ENCODE measurements around the gene PGS1. TPM values are rescaled to one million over a fixed set of nuclear protein-coding genes. Genes with fewer than 3 reads are reported as not detected.

The PGS1 gene
- total RNA-seq, 1 donor from 2014 or later: 85.5 TPM

DNA sequence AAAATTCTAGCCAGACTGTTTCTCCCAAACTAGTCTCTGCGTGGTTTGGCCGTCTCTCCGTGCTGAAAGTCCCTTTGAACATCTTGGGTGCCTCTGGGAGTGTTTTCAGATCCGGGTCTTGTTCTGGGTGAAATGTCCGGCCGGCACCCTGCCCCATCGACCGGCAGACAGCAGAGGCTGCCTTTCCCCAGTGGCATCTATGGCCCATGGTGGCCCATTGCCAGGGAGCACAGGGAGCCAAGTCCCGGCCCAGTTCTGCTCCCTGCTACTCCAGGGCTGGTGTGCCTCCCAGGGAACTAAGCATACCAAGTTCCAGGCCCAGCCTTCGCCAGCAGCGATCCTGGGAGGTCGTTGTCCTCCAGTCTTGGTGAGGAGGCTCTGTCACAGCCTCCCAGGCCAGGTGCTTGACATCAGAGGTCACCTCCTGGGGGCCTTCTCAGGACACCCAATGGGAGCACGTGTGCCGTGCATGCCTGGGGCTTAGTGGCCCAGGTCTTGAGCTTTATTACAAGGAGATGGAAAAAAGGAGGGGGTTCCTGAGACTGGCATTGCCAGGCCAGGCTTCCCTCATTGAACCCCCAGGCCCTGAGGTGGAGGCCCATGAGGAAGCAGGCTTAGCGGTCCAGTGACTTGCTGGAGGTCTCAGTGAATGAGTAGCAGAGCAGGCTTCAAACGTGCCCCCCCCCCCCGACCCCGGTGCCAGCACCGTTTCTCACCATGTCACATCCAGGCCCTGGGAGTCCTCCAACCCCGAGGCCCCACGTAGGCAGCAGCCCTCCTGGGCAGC, 54.0 kb downstream of the PGS1 start:
- no peak for DNase-seq (ENCODE audit: low spot score)
- Mint-ChIP-seq H3K36me3 (ENCODE audit: low read depth, unreplicated experiment) (peaks cover 19% of the 10 kb centered on the region), H3K27ac (ENCODE audit: unreplicated experiment) (no peak overlapping the region), H3K9me3 (ENCODE audit: unreplicated experiment) (no peaks in the 10 kb centered on the region), H3K4me3 (ENCODE audit: unreplicated experiment) (no peak overlapping the region), H3K27me3 (ENCODE audit: unreplicated experiment) (peaks cover 16% of the 10 kb centered on the region), H3K4me1 (ENCODE audit: unreplicated experiment) (peaks cover 6% of the 10 kb centered on the region)
- TF ChIP-seq, protein P1, sequence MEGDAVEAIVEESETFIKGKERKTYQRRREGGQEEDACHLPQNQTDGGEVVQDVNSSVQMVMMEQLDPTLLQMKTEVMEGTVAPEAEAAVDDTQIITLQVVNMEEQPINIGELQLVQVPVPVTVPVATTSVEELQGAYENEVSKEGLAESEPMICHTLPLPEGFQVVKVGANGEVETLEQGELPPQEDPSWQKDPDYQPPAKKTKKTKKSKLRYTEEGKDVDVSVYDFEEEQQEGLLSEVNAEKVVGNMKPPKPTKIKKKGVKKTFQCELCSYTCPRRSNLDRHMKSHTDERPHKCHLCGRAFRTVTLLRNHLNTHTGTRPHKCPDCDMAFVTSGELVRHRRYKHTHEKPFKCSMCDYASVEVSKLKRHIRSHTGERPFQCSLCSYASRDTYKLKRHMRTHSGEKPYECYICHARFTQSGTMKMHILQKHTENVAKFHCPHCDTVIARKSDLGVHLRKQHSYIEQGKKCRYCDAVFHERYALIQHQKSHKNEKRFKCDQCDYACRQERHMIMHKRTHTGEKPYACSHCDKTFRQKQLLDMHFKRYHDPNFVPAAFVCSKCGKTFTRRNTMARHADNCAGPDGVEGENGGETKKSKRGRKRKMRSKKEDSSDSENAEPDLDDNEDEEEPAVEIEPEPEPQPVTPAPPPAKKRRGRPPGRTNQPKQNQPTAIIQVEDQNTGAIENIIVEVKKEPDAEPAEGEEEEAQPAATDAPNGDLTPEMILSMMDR (IDR thresholded peaks at IDR 0.05; ENCODE audit: unreplicated experiment): no peak

DNA sequence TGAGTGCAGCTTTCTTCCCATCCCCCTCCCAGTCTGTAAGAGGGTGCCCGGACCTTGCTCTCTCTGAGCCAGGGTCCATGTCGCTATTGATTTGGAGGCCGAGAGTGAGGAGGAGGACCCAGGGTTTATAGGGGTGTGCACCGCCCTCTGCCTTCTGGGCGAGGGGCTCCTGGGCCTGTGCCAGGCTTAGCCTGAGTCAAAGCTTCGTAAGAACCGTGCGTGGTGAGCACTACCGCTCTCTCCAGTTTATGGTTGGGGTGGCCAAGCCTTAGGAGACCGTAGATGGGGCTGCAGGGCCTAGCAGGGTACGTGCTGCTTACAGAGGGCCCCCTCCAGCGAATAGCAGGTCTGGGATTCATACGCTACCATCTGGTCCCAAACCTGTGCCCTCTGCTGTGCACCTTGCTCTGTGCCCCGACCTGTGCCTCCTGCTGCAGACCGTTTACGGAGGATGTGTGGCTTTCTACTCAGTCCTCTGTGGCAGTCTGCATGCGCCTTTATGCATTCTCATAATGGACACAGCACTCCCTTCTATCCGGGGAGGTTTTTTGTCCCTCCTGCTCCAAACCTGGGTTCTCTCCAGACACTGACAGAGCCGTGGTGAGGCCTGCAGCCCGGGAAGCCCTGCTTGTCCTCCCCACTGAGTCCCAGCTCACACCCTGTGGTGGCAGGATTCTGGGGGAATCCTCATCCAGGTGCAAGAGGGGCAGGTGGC, 54.7 kb downstream of the PGS1 start:
- Mint-ChIP-seq H3K36me3 (ENCODE audit: low read depth, unreplicated experiment) (peaks cover 18% of the 10 kb centered on the region), H3K9me3 (ENCODE audit: unreplicated experiment) (no peaks in the 10 kb centered on the region), H3K4me1 (ENCODE audit: unreplicated experiment) (peaks cover 6% of the 10 kb centered on the region), H3K27me3 (ENCODE audit: unreplicated experiment) (peaks cover 16% of the 10 kb centered on the region), H3K27ac (ENCODE audit: unreplicated experiment) (no peak overlapping the region), H3K4me3 (ENCODE audit: unreplicated experiment) (no peak overlapping the region)
- no peak for DNase-seq (ENCODE audit: low spot score)
- TF ChIP-seq, protein P1 (IDR thresholded peaks at IDR 0.05; ENCODE audit: unreplicated experiment): no peak

DNA sequence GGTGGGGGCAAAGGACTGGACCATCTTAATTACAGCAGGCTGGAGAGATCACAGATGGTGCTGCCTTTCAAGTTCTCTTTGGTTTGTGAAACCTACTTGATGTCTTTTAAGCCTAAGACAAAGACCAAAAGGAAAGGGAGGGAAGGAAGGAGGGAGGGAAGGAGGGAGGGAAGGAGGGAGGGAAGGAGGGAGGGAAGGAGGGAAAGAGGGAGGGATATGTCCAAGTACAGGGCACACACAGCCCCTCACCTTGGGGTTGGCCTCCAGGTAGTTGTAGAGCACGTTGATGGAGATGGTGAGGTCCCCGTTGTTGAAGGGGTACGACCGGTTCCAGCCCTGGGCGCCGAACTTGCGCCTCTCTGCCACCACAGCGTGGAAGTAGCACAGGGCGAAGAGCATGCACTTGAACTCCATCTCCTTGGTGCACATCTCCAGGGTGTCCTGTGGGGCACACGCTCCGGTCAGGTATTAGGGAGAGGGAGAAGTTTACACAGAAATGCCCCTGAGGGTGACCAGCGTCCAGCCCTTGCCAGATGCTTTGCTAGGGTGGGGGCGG, 55.4 kb downstream of the PGS1 start:
- Mint-ChIP-seq H3K27me3 (ENCODE audit: unreplicated experiment) (peaks cover 19% of the 10 kb centered on the region), H3K4me3 (ENCODE audit: unreplicated experiment) (no peak overlapping the region), H3K9me3 (ENCODE audit: unreplicated experiment) (no peaks in the 10 kb centered on the region)

DNA sequence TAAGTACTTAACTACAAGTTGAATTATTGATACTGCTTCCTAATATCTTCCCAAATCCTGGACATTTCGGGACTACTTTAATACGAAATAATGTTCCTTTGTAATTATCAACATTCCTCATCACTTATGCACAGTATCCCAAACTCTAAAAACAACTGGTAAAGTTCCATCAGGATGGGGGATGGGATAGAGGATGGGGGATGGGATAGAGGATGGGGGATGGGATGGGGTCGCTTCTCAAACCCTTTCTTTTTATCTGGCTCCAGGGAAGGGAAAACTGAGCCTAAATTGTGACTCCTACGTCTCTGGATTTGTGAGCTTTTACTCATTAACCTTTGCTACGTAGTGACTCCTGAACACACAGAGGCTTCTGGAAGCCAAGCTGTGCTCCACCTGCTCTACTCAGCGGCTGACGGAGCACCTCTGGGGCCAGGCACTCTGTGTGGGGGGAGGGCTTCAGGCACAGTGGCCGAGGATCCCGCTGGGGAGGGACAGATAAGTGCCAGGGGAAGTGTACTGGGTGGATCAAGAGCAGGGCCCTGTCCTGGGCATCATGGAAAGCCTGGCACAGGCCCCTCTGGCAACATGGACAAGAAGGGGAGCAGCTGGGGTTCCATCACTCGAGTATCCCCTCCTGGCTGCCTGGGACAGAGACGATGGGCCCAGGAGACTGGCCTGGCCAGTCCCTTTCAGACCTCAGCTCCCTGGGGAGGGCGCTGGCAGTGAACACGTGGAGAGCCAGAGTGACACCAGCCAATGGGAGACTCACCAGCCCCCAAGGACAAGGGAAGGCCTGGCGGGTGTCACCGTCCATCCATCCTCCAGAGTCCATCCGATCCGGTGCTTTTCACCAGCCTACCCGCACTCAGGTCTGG, 56.2 kb downstream of the PGS1 start:
- Mint-ChIP-seq H3K27me3 (ENCODE audit: unreplicated experiment) (peaks cover 15% of the 10 kb centered on the region), H3K9me3 (ENCODE audit: unreplicated experiment) (no peaks in the 10 kb centered on the region), H3K4me3 (ENCODE audit: unreplicated experiment) (peak overlapping the region; percentile 13), H3K36me3 (ENCODE audit: low read depth, unreplicated experiment) (peaks cover 13% of the 10 kb centered on the region), H3K4me1 (ENCODE audit: unreplicated experiment) (peaks cover 10% of the 10 kb centered on the region), H3K27ac (ENCODE audit: unreplicated experiment) (peak overlapping the region; percentile 28)
- DNase-seq (ENCODE audit: low spot score): no peak
- TF ChIP-seq, protein P1 (IDR thresholded peaks at IDR 0.05; ENCODE audit: unreplicated experiment): no peak

More for the DNA sequence above, 55.4 kb downstream of the PGS1 start:
- H3K4me1 Mint-ChIP-seq (ENCODE audit: unreplicated experiment): peaks cover 8% of the 10 kb centered on the region
- DNase-seq (ENCODE audit: low spot score): no peak
- H3K27ac Mint-ChIP-seq (ENCODE audit: unreplicated experiment): no peak overlapping the region
- peaks cover 15% of the 10 kb centered on the region for H3K36me3 Mint-ChIP-seq (ENCODE audit: low read depth, unreplicated experiment)
- TF ChIP-seq, protein P1 (IDR thresholded peaks at IDR 0.05; ENCODE audit: unreplicated experiment): no peak

All from endothelial cell (in vitro differentiated cells).